ENCODE results near the gene CD109.

Gene CD109

DNA sequence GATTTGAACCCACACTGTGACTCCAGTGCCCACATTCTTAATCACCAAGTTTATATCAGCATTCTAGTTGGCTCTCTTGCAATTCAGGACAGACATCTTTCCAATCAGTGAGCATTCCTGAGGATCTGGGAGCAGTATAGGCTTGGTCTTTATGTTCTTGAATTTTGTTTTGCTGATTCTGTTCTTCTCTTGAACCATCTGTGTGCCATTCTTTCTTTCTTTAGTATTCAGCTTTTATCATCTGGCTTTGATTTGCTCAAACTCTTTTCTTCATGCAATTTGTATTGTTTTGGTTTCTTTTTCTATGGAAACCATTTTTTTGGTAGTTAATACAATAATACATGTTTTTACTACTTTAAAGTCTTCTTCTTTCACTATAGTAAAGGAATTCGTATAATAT, 162.4 kb downstream of the CD109 start:
- no peak for DNase-seq (ENCODE audit: low spot score)

DNA sequence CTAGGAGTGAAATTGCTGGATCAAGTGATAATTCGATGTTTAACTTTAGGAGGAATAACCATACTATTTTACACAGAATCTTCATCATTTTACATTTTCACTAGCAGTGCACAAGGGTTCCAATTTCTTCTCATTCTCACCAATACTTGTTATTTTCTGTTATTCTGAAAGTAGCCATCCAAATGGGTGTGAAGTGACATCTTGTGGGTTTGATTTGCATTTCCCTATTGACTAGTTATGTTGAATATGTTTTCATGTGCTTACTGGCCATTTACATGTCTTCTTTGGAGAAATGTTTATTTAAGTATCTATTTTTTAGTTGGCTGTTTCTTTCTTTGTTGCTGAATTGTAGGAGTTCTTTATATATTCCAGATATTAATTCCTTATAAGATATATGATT, 164.3 kb downstream of the CD109 start:
- DNase-seq (ENCODE audit: low spot score) = no peak

DNA sequence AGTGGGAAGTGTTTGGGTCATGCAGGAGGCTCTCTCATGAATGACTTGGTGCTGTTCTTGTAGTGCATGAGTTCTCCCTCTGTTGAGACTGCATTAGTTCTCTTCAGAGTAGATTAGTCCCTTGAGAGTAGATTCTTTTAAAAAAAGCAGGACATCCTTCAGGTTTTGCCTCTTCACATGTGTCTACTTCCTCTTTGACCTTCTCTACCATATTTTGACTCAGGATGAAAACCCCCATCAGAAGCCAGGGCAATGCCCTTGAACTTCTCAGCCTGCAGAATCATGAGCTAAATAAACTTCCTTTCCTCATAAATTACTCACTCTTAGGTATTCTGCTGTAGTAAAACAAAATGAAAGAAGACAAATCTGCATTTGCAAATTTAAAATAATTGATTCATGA, 170.3 kb downstream of the CD109 start:
- no peak for DNase-seq (ENCODE audit: low spot score)

DNA sequence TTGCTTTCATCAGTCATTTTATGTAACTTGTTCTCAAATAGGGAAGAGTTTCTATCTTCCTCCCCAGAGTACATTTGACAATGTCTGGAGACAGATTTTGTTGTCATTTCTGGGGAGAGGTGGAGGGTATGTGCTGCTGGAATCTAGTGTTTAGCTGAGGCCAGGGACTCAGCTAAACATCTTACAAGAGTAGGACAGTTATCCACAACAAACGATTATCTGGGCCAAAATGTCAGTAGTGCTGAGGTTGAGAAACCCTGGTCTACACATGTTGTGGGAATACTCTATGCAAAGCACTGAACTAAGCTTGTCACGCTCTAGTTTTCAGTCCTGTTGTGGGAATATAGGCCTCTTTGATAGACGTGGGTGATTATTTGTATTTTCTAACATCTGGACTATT, 171.4 kb downstream of the CD109 start:
- DNase-seq (ENCODE audit: low spot score) = no peak

DNA sequence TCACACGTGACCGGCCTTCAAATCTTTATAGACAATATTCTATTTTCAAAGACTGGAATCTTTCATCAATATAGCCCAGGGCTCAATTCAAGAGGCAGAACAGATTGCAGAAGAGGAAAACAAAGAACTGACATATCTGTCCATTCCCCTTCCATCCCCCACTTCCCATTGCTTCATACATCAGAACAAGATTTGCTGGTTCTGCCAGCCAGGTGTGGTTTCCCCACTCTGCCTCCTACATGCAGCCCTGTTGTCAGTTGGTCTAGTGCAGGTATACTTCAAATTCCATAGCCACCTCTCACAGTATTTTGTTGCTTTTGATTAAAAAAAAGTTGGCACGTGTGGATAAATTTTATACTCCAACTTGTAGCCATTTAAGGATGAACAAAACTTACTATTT, 174.9 kb downstream of the CD109 start:
- no peak for DNase-seq (ENCODE audit: low spot score)

DNA sequence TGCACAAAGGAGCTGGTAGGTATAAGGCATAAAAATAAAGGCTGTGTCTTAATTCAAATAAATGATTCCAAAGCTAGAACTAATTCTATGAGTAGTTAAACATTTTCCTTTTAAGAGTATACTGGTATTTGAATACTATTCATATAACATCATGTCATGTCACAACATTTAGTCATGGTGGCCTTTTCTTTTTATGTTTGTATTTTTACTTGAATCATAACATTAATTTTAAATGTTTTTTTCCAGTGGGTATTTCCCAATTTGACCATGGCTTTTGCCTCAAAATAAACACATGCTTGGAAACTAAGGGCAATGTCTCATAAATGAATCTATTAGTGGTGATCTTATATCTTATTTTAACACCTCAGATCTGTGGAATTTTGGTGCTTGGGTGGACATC, 177.1 kb downstream of the CD109 start:
- DNase-seq (ENCODE audit: low spot score) = no peak
